ENCODE data around the gene RERE. TPM values are rescaled to one million over a fixed set of nuclear protein-coding genes. Genes with fewer than 3 reads are reported as not detected.

The RERE gene
- total RNA-seq, 1 experiment from 2014 or later = 55.2 TPM

- Histone ChIP-seq H3K79me2 (ENCODE audit: low read length) (peaks cover 100% of the 10 kb centered on the region), H3K4me1 (ENCODE audit: low read length) (peaks cover 29% of the 10 kb centered on the region), H3K27ac (ENCODE audit: low read length) (no peak overlapping the region)
These were observed 405.1 kb downstream of the RERE start for GRCh38 chr1:8412183-8412831.

GRCh38 chr1:8411803-8412182 is 405.6 kb downstream of the RERE start:
- Histone ChIP-seq H3K36me3 (ENCODE audit: insufficient read depth, low read length) (peaks cover 89% of the 10 kb centered on the region), H3K9ac (ENCODE audit: low read length) (no peak overlapping the region), H3K4me1 (ENCODE audit: low read length) (peaks cover 24% of the 10 kb centered on the region), H3K9me2 (replicated peaks; ENCODE audit: insufficient read depth, low read length) (no peaks in the 10 kb centered on the region), H3K4me2 (ENCODE audit: low read depth, low read length, poor library complexity, severe bottlenecking) (no peak overlapping the region), H3K79me2 (ENCODE audit: low read length) (peaks cover 100% of the 10 kb centered on the region), H2AFZ (ENCODE audit: low read length) (no peak overlapping the region), H3K9me3 (ENCODE audit: low read length) (no peaks in the 10 kb centered on the region), H4K20me1 (ENCODE audit: insufficient read depth, low read depth, low read length) (peaks cover 84% of the 10 kb centered on the region), H3K27me3 (ENCODE audit: low read length) (no peaks in the 10 kb centered on the region), H3K4me3 (ENCODE audit: low read length) (no peak overlapping the region), H3K27ac (ENCODE audit: low read length) (no peak overlapping the region)
- DNase-seq = no peak

More at GRCh38 chr1:8412183-8412831, 405.1 kb downstream of the RERE start:
- Histone ChIP-seq H3K36me3 (ENCODE audit: insufficient read depth, low read length) (peaks cover 89% of the 10 kb centered on the region), H3K9me3 (ENCODE audit: low read length) (no peaks in the 10 kb centered on the region), H3K9ac (ENCODE audit: low read length) (no peak overlapping the region), H3K4me3 (ENCODE audit: low read length) (no peak overlapping the region), H3K27me3 (ENCODE audit: low read length) (no peaks in the 10 kb centered on the region), H4K20me1 (ENCODE audit: insufficient read depth, low read depth, low read length) (peaks cover 83% of the 10 kb centered on the region), H2AFZ (ENCODE audit: low read length) (no peak overlapping the region), H3K9me2 (replicated peaks; ENCODE audit: insufficient read depth, low read length) (no peaks in the 10 kb centered on the region), H3K4me2 (ENCODE audit: low read depth, low read length, poor library complexity, severe bottlenecking) (no peak overlapping the region)
- no peak for DNase-seq

- Histone ChIP-seq H4K20me1 (ENCODE audit: insufficient read depth, low read depth, low read length) (peaks cover 88% of the 10 kb centered on the region), H3K79me2 (ENCODE audit: low read length) (peaks cover 100% of the 10 kb centered on the region), H3K27ac (ENCODE audit: low read length) (no peak overlapping the region; the same call in 1 of the 2 replicates), H3K9ac (ENCODE audit: low read length) (no peak overlapping the region), H3K9me2 (replicated peaks; ENCODE audit: insufficient read depth, low read length) (no peaks in the 10 kb centered on the region), H3K4me1 (ENCODE audit: low read length) (peaks cover 18% of the 10 kb centered on the region), H3K9me3 (ENCODE audit: low read length) (no peaks in the 10 kb centered on the region), H3K4me2 (ENCODE audit: low read depth, low read length, poor library complexity, severe bottlenecking) (no peak overlapping the region), H3K4me3 (ENCODE audit: low read length) (no peak overlapping the region), H2AFZ (ENCODE audit: low read length) (no peak overlapping the region), H3K36me3 (ENCODE audit: insufficient read depth, low read length) (peaks cover 92% of the 10 kb centered on the region), H3K27me3 (ENCODE audit: low read length) (no peaks in the 10 kb centered on the region)
- no peak for DNase-seq
These were observed 406.6 kb downstream of the RERE start for GRCh38 chr1:8410791-8411190.

- Histone ChIP-seq H3K27ac (ENCODE audit: low read length) (no peak overlapping the region; the same call in 1 of the 2 replicates), H3K79me2 (ENCODE audit: low read length) (peaks cover 100% of the 10 kb centered on the region), H3K36me3 (ENCODE audit: insufficient read depth, low read length) (peaks cover 88% of the 10 kb centered on the region), H3K9me2 (replicated peaks; ENCODE audit: insufficient read depth, low read length) (no peaks in the 10 kb centered on the region), H3K9ac (ENCODE audit: low read length) (no peak overlapping the region), H3K4me1 (ENCODE audit: low read length) (peaks cover 11% of the 10 kb centered on the region), H4K20me1 (ENCODE audit: insufficient read depth, low read depth, low read length) (peaks cover 84% of the 10 kb centered on the region), H3K27me3 (ENCODE audit: low read length) (no peaks in the 10 kb centered on the region), H3K9me3 (ENCODE audit: low read length) (no peaks in the 10 kb centered on the region), H2AFZ (ENCODE audit: low read length) (no peak overlapping the region), H3K4me3 (ENCODE audit: low read length) (no peak overlapping the region), H3K4me2 (ENCODE audit: low read depth, low read length, poor library complexity, severe bottlenecking) (no peak overlapping the region)
- no peak for DNase-seq
These were observed 407.8 kb downstream of the RERE start for GRCh38 chr1:8409606-8410005.

DNA sequence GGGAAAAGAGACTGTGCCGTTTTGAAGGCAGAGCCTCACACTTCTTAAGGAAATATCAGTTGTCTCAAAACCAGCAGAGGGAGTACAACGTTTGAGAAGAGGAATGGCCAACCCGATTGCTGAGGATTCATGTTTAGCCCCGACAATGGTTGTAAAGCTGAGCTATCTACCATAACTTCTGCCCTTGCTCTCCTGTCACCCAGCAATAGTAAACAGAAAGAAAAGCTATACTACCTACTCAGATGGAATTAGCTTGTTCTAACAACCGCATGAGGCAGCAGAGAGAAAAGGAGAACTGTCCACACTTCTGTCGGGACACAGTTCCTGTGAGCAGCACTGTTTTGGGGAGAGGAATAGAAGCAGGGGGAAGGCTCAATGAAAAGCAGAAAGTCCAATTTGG is 408.3 kb downstream of the RERE start:
- Histone ChIP-seq H4K20me1 (ENCODE audit: insufficient read depth, low read depth, low read length) (peaks cover 83% of the 10 kb centered on the region), H3K4me1 (ENCODE audit: low read length) (peaks cover 11% of the 10 kb centered on the region), H2AFZ (ENCODE audit: low read length) (no peak overlapping the region), H3K79me2 (ENCODE audit: low read length) (peaks cover 100% of the 10 kb centered on the region), H3K4me3 (ENCODE audit: low read length) (no peak overlapping the region), H3K9me2 (replicated peaks; ENCODE audit: insufficient read depth, low read length) (no peaks in the 10 kb centered on the region), H3K36me3 (ENCODE audit: insufficient read depth, low read length) (peaks cover 86% of the 10 kb centered on the region), H3K27me3 (ENCODE audit: low read length) (no peaks in the 10 kb centered on the region), H3K9ac (ENCODE audit: low read length) (no peak overlapping the region), H3K4me2 (ENCODE audit: low read depth, low read length, poor library complexity, severe bottlenecking) (no peak overlapping the region), H3K27ac (ENCODE audit: low read length) (no peak overlapping the region), H3K9me3 (ENCODE audit: low read length) (no peaks in the 10 kb centered on the region)
- DNase-seq = no peak

GRCh38 chr1:8408151-8408839 is 409.1 kb downstream of the RERE start:
- no peak overlapping the region for H3K27ac ChIP-seq (ENCODE audit: low read length)
- H3K4me1 ChIP-seq (ENCODE audit: low read length) = peaks cover 11% of the 10 kb centered on the region
- no peaks in the 10 kb centered on the region for H3K9me3 ChIP-seq (ENCODE audit: low read length)
- no peak overlapping the region for H3K9ac ChIP-seq (ENCODE audit: low read length)
- peaks cover 80% of the 10 kb centered on the region for H4K20me1 ChIP-seq (ENCODE audit: insufficient read depth, low read depth, low read length)
- no peak overlapping the region for H3K4me2 ChIP-seq (ENCODE audit: low read depth, low read length, poor library complexity, severe bottlenecking)
- no peaks in the 10 kb centered on the region for H3K27me3 ChIP-seq (ENCODE audit: low read length)
- DNase-seq = no peak
- peaks cover 80% of the 10 kb centered on the region for H3K36me3 ChIP-seq (ENCODE audit: insufficient read depth, low read length)
- H3K4me3 ChIP-seq (ENCODE audit: low read length) = no peak overlapping the region
- no peaks in the 10 kb centered on the region for H3K9me2 ChIP-seq (replicated peaks; ENCODE audit: insufficient read depth, low read length)
- peaks cover 96% of the 10 kb centered on the region for H3K79me2 ChIP-seq (ENCODE audit: low read length)
- no peak overlapping the region for H2AFZ ChIP-seq (ENCODE audit: low read length)

DNA sequence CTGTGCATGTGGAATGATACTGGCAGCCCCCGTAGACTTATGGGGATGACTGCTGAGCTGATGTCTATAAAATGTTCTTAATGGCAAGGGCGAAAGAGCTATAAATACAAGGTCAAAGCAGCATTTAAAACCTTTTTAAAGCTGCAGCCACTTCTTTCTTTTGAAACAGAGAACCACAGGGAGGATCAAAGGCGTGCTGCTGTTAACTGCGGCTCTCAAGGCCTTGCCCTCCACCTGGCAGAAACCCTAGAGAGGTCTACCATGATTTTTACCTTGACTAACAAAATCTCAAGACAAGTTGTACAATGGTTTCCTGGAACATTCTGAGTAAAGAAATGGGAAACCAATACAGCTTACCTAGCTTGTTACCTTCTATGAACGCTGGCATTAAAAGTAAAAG is 409.8 kb downstream of the RERE start:
- Histone ChIP-seq H3K27me3 (ENCODE audit: low read length) (no peaks in the 10 kb centered on the region), H3K4me2 (ENCODE audit: low read depth, low read length, poor library complexity, severe bottlenecking) (no peak overlapping the region), H3K9me2 (replicated peaks; ENCODE audit: insufficient read depth, low read length) (no peaks in the 10 kb centered on the region), H3K79me2 (ENCODE audit: low read length) (peaks cover 96% of the 10 kb centered on the region), H3K4me3 (ENCODE audit: low read length) (no peak overlapping the region), H3K36me3 (ENCODE audit: insufficient read depth, low read length) (peaks cover 77% of the 10 kb centered on the region), H3K9me3 (ENCODE audit: low read length) (no peaks in the 10 kb centered on the region), H2AFZ (ENCODE audit: low read length) (no peak overlapping the region), H3K27ac (ENCODE audit: low read length) (no peak overlapping the region), H4K20me1 (ENCODE audit: insufficient read depth, low read depth, low read length) (peaks cover 78% of the 10 kb centered on the region), H3K4me1 (ENCODE audit: low read length) (peaks cover 13% of the 10 kb centered on the region), H3K9ac (ENCODE audit: low read length) (no peak overlapping the region)
- no peak for DNase-seq

- Histone ChIP-seq H4K20me1 (ENCODE audit: insufficient read depth, low read depth, low read length) (peaks cover 76% of the 10 kb centered on the region), H3K4me2 (ENCODE audit: low read depth, low read length, poor library complexity, severe bottlenecking) (no peak overlapping the region), H3K9me2 (replicated peaks; ENCODE audit: insufficient read depth, low read length) (no peaks in the 10 kb centered on the region), H3K4me1 (ENCODE audit: low read length) (peaks cover 14% of the 10 kb centered on the region), H3K9me3 (ENCODE audit: low read length) (no peaks in the 10 kb centered on the region), H3K4me3 (ENCODE audit: low read length) (no peak overlapping the region), H3K27ac (ENCODE audit: low read length) (no peak overlapping the region), H3K9ac (ENCODE audit: low read length) (no peak overlapping the region), H3K79me2 (ENCODE audit: low read length) (peaks cover 96% of the 10 kb centered on the region), H2AFZ (ENCODE audit: low read length) (no peak overlapping the region), H3K36me3 (ENCODE audit: insufficient read depth, low read length) (peaks cover 75% of the 10 kb centered on the region), H3K27me3 (ENCODE audit: low read length) (no peaks in the 10 kb centered on the region)
- DNase-seq = no peak
These were observed 410.5 kb downstream of the RERE start for GRCh38 chr1:8406960-8407359.

Measured in Karpas-422 (cell line).